ENCODE measurements around the gene KCNAB2.

- TF ChIP-seq EZH2 (IDR thresholded peaks at IDR 0.05; ENCODE audit: insufficient read depth, poor library complexity, severe bottlenecking): no peak
- TF ChIP-seq EZH2phosphoT487 (IDR thresholded peaks at IDR 0.05; ENCODE audit: insufficient read depth, low read depth): no peak
Observed at GRCh38 chr1:6090288-6090687, 44.6 kb downstream of the KCNAB2 start.

Measured in GM23248 (cell line).